HCT116 (cell line): ENCODE data around the gene TBC1D8. TPM values are rescaled to one million over a fixed set of nuclear protein-coding genes. Genes with fewer than 3 reads are reported as not detected.

Experiments
- ATAC-seq: fragments of 200-7000 bp; cut with Tn5 transposase; 2 replicates; pipeline ENCODE4 v1.9.1; 2020; ENCODE audit warnings: mild to moderate bottlenecking, moderate library complexity
- BruUV-seq: library from RNA; stranded (reverse); fragments of 400-500 nt; replicated peaks from 2 replicates; lab custom pipeline; 2021; lab: Mats Ljungman, UMichigan
- CTCF ChIA-PET: fragments of 300-600 bp; sonication (Branson Sonifier 250); formaldehyde crosslinking; loops from one replicate; lab custom pipeline; 2021; ENCODE audit warnings: antibody characterized with exemption; lab: Charles Lee
- POLR2A ChIA-PET: fragments of 300-600, 350-600 bp; sonication (Branson Sonifier 250); formaldehyde crosslinking; loops from one replicate; lab custom pipeline; 2021; ENCODE audit warnings: antibody characterized with exemption; lab: Charles Lee
- RAD21 ChIA-PET, 2 experiments: fragments of 300-600 bp; sonication (Branson Sonifier 250); formaldehyde crosslinking; loops; one replicate each; lab custom pipeline; 2023; ENCODE audit warnings: low total read pairs in 2 of 2; ENCODE audit not compliant: uncharacterized antibody in 2 of 2, unreplicated experiment in 2 of 2, low non-redundant PET in 1 of 2; lab: Charles Lee
- DNase-seq: peaks from one replicate; pipeline ENCODE4 v3.0.0-alpha.2; 2010; ENCODE audit warnings: low read depth, low spot score
- H2AFZ ChIP-seq: fragments of 200-600 bp; shearing (Covaris generic), sonication (generic); 2 replicates; pipeline ENCODE4 v1.6.1; 2017; ENCODE audit warnings: low read depth, mixed run types, mixed read lengths, antibody characterized with exemption, low read length; ENCODE audit not compliant: poor library complexity, severe bottlenecking
- H3K27ac ChIP-seq: 2 replicates; pipeline ENCODE4 v1.5.1; 2012; ENCODE audit warnings: low read depth, low read length
- H3K27me3 ChIP-seq: fragments of 200-600 bp; sonication (generic); 2 replicates; pipeline ENCODE4 v1.6.1; 2016; ENCODE audit warnings: mixed run types, low read length, mixed read lengths; ENCODE audit not compliant: insufficient read depth
- H3K36me3 ChIP-seq, 2 experiments: fragments of 200-500 bp in 1 of 2; fragments of 200-600 bp in 1 of 2; sonication (Bioruptor generic) in 1 of 2; sonication (generic) in 1 of 2; 2 replicates each; pipeline versions ENCODE4 v1.5.1 to v1.6.1; 2014 to 2016; ENCODE audit warnings: low read length in 2 of 2, inconsistent platforms in 1 of 2, mixed read lengths in 1 of 2, mixed run types in 1 of 2; ENCODE audit not compliant: insufficient read depth in 2 of 2, control insufficient read depth in 1 of 2
- H3K4me1 ChIP-seq, 2 experiments: fragments of 200-600 bp in 1 of 2; sonication (generic) in 1 of 2; 2 replicates each; pipeline versions ENCODE4 v1.5.1 to v1.6.1; 2012 to 2017; ENCODE audit warnings: low read length in 2 of 2, inconsistent platforms in 1 of 2, mild to moderate bottlenecking in 1 of 2, mixed read lengths in 1 of 2, mixed run types in 1 of 2, moderate library complexity in 1 of 2; ENCODE audit not compliant: insufficient read depth in 2 of 2, control insufficient read depth in 1 of 2
- H3K4me2 ChIP-seq: fragments of 200-600 bp; sonication (generic); 2 replicates; pipeline ENCODE4 v1.6.1; 2017; ENCODE audit warnings: mixed run types, low read length, mixed read lengths
- H3K4me3 ChIP-seq, 2 experiments: fragments of 200-600 bp in 1 of 2; sonication (generic) in 1 of 2; replicated peaks in 1 of 2; 2 replicates each; pipeline ENCODE4 v1.5.1; 2011 to 2016; ENCODE audit warnings: low read length in 2 of 2, control low read depth in 1 of 2, low read depth in 1 of 2, mild to moderate bottlenecking in 1 of 2, mixed read lengths in 1 of 2, mixed run types in 1 of 2
- H3K79me2 ChIP-seq: fragments of 200-600 bp; sonication (generic); 2 replicates; pipeline ENCODE4 v1.6.1; 2017; ENCODE audit warnings: mild to moderate bottlenecking, mixed run types, low read length, moderate library complexity, mixed read lengths; ENCODE audit not compliant: insufficient read depth
- H3K9ac ChIP-seq: fragments of 200-600 bp; sonication (generic); 2 replicates; pipeline ENCODE4 v1.6.1; 2016; ENCODE audit warnings: low read length, mixed read lengths
- H3K9me2 ChIP-seq: fragments of 200-600 bp; sonication (generic), shearing (Covaris generic); 2 replicates; pipeline ENCODE4 v1.6.1; 2017; ENCODE audit warnings: mixed run types, mild to moderate bottlenecking, moderate library complexity; ENCODE audit not compliant: insufficient read depth
- H3K9me3 ChIP-seq, 2 experiments: fragments of 200-500 bp in 1 of 2; fragments of 200-600 bp in 1 of 2; sonication (Bioruptor generic) in 1 of 2; sonication (generic) in 1 of 2; 2 replicates each; pipeline ENCODE4 v1.6.1; 2014 to 2017; ENCODE audit warnings: low read length in 2 of 2, mixed read lengths in 2 of 2, inconsistent platforms in 1 of 2, low read depth in 1 of 2, mild to moderate bottlenecking in 1 of 2, mixed run types in 1 of 2, moderate library complexity in 1 of 2; ENCODE audit not compliant: control insufficient read depth in 1 of 2, insufficient read depth in 1 of 2
- H4K20me1 ChIP-seq: fragments of 200-600 bp; sonication (generic), shearing (Covaris generic); 2 replicates; pipeline ENCODE4 v1.6.1; 2017; ENCODE audit warnings: mixed run types, mild to moderate bottlenecking, moderate library complexity; ENCODE audit not compliant: insufficient read depth
- CTCF ChIP-seq, 3 experiments: fragments of 200-600 bp in 1 of 3; sonication (generic) in 1 of 3; IDR thresholded peaks in 2 of 3; conservative IDR thresholded peaks in 1 of 3; 2 replicates each; pipeline ENCODE4 v1.5.1; 2012 to 2017; ENCODE audit warnings: low read depth in 2 of 3, low read length in 2 of 3, antibody characterized with exemption in 1 of 3, borderline replicate concordance in 1 of 3, control low read depth in 1 of 3, mild to moderate bottlenecking in 1 of 3, mixed read lengths in 1 of 3, mixed run types in 1 of 3, moderate library complexity in 1 of 3; ENCODE audit not compliant: insufficient read depth in 1 of 3
- EGR1 ChIP-seq: IDR thresholded peaks from 2 replicates; pipeline ENCODE4 v1.6.1; 2012; ENCODE audit warnings: low read depth
- EZH2 ChIP-seq: fragments of 200-600 bp; sonication (generic); IDR thresholded peaks from 2 replicates; pipeline ENCODE4 v1.6.1; 2017; ENCODE audit warnings: antibody characterized with exemption, mixed run types
- POLR2AphosphoS5 ChIP-seq: IDR thresholded peaks from 2 replicates; pipeline ENCODE4 v1.6.1; 2011; ENCODE audit warnings: mild to moderate bottlenecking, low read depth, low read length, moderate library complexity
- SP1 ChIP-seq: IDR thresholded peaks from 2 replicates; pipeline ENCODE4 v1.6.1; 2012; ENCODE audit warnings: low read depth
- SRF ChIP-seq: IDR thresholded peaks from 2 replicates; pipeline ENCODE4 v1.6.1; 2012; ENCODE audit warnings: low read depth
- intact Hi-C: fragments of 100-400 bp; cut with micrococcal nuclease; formaldehyde crosslinking; loops from 2 replicates; pipeline ENCODE4 v1.10.0; 2022
- total RNA-seq: library from RNA; stranded (reverse); gene quantifications from one replicate; pipeline ENCODE4 v1.2.1, GENCODE V29; 2021; ENCODE audit not compliant: unreplicated experiment

TBC1D8 gene
- total RNA-seq, 1 experiment from 2014 or later = 44.0 TPM

GRCh38 chr2:101040761-101041160 lies 110.4 kb downstream of the TBC1D8 start:
- no TSS peak for BruUV-seq
- TF ChIP-seq CTCF (IDR thresholded peaks at IDR 0.05 in 2 of 3, conservative IDR thresholded peaks at IDR 0.05 in 1 of 3; ENCODE audit: borderline replicate concordance in 1 of 3, insufficient read depth in 1 of 3, low read depth in 2 of 3, low read length in 2 of 3) = no peak
- TF ChIP-seq EZH2 = no peak
- TF ChIP-seq SRF = no peak
- Histone ChIP-seq H3K4me3 (no peak overlapping the region), H3K36me3 (peaks cover 11 to 18% of the 10 kb centered on the region in 2 experiments), H2AFZ (no peak overlapping the region), H3K27me3 (no peaks in the 10 kb centered on the region), H3K4me1 (no peaks in the 10 kb centered on the region), H3K27ac (no peak overlapping the region), H3K79me2 (no peaks in the 10 kb centered on the region), H3K9me3 (no peaks in the 10 kb centered on the region), H3K9me2 (no peaks in the 10 kb centered on the region), H4K20me1 (no peaks in the 10 kb centered on the region), H3K4me2 (no peak overlapping the region), H3K9ac (no peak overlapping the region)
- DNase-seq (no peak), ATAC-seq (no peak)
- ChIA-PET CTCF (no interaction called here), RAD21 (no interaction called here), POLR2A (no interaction called here)
- intact Hi-C loops = no loop called here

GRCh38 chr2:101040072-101040471 lies 111.1 kb downstream of the TBC1D8 start:
- no peak for DNase-seq
- H2AFZ ChIP-seq = no peak overlapping the region
- H3K4me2 ChIP-seq = no peak overlapping the region
- H3K27me3 ChIP-seq = no peaks in the 10 kb centered on the region
- no peaks in the 10 kb centered on the region for H3K79me2 ChIP-seq
- H3K9ac ChIP-seq = no peak overlapping the region
- ChIA-PET POLR2A (interaction anchor here (1.3 kb wide), 1 partner anchor 22 kb away, joined by 3 read pairs; no protein-coding TSS in a partner anchor), RAD21 (no interaction called here), CTCF (no interaction called here)
- no peaks in the 10 kb centered on the region for H3K9me2 ChIP-seq
- no peaks in the 10 kb centered on the region for H3K4me1 ChIP-seq
- TF ChIP-seq EGR1 = no peak
- no peak for TF ChIP-seq SP1
- no peak for TF ChIP-seq POLR2AphosphoS5
- intact Hi-C loops = no loop called here
- H4K20me1 ChIP-seq = no peaks in the 10 kb centered on the region
- no peak overlapping the region for H3K4me3 ChIP-seq
- peaks cover 16 to 25% of the 10 kb centered on the region in 2 experiments for H3K36me3 ChIP-seq
- no TSS peak for BruUV-seq
- no peak for ATAC-seq
- H3K27ac ChIP-seq = no peak overlapping the region
- no peaks in the 10 kb centered on the region for H3K9me3 ChIP-seq
